ENCODE results near the gene FCN3. TPM values are rescaled to one million over a fixed set of nuclear protein-coding genes. Genes with fewer than 3 reads are reported as not detected.

FCN3 gene
- total RNA-seq, 4 donors from 2014 or later, result 3.0 to 4.7 (median 4.3) TPM

DNA sequence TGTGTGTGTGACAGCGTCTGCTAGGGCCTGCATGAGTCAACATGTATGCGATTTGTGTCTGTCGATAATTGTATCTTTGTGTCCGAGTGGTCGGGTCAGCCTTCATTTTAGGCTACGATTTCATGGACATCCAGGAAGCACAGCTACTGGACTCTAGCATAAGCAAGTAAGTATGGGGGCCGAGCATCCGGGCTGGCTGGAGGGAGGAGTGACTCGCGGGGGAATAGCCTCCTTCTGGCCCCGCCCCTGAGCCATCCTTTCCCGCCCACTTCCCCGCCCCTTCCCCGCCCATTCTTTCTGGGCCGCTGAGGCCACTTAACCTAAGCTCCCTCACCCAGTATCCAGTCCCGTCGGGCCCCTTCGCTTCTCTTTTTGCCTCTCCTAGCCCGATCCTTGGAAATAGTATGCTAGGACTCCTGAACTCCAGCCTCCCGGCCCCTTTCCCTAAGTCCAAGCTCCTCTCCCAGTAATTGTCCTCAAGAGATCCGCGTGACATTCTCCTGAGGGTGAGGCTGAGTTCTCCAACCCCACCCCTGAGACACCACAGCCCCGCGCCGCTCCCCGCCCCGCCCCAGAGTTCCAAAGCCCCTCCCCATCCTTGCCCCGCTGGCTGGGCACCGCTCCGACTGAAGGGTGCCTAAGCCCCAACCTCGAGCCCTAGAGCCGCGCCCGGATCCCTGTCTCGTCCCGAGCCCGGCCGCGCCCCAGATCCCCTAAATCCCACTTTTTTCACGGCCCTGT lies 9.1 kb downstream of the FCN3 start:
- DNase-seq, result peak; percentile 58
- Histone ChIP-seq H3K27ac (peak overlapping the region; percentile 96 to 100 (median 100)), H3K4me3 (peak overlapping the region; percentile 52 to 97 (median 78)), H3K27me3 (no peaks in the 10 kb centered on the region), H3K4me1 (peaks cover 44 to 68% (median 53%) of the 10 kb centered on the region in 3 donors), H3K9me3 (no peaks in the 10 kb centered on the region), H3K36me3 (peaks cover 34 to 45% (median 43%) of the 10 kb centered on the region in 3 donors)
- intact Hi-C loops (cut with DNase I), result no loop called here
- WGBS, 2 donors, result 1% methylated on average over 32 to 33 of the region's 40 CpGs
- TF ChIP-seq CTCF (IDR thresholded peaks at IDR 0.05) (peak in 1 of 6 experiments; percentile 4), POLR2A (IDR thresholded peaks at IDR 0.05) (peak in 2 of 4 donors; percentile 72 to 73)

DNA sequence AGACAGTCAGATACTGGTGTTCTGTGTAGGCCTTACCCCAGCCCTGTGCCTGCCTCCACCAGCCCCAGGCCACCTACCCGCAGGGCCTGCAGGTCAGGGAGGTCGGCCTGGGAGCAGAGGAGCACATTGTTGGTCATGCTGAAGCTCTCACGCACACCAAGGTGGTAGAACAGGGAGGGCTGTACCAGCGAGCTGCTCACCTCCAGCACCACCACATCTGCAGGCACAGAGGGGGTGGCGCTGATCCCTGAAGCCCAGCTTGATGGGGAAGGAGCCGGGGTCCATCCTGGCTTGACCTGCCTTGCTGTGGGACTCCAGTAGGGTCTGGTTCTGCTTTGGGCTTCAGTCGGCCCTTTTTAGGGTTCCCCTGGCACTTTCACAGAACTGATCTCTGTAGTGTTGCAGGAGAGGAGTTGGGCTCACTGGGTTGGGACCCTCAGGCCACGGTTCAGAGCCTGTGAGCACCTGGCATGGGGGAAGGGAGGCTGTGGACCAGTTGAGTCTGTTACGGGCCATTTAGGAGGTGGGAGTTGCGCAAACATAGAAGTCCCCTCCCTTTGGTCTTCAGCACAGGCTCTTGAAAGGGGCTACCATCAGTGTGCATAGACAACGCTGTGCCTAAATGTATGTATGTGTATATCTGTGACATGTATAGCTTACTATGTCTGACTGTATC lies 9.8 kb downstream of the FCN3 start:
- H3K9me3 ChIP-seq, result no peaks in the 10 kb centered on the region
- intact Hi-C loops (cut with DNase I), result no loop called here
- H3K4me3 ChIP-seq, result peak overlapping the region; percentile 52 to 97 (median 78)
- peak overlapping the region; percentile 96 to 100 (median 100) for H3K27ac ChIP-seq
- H3K36me3 ChIP-seq, result peaks cover 36 to 52% (median 48%) of the 10 kb centered on the region in 3 donors
- DNase-seq, result no peak
- no peak for TF ChIP-seq CTCF (IDR thresholded peaks at IDR 0.05)
- no peak for TF ChIP-seq POLR2A (IDR thresholded peaks at IDR 0.05)
- peaks cover 40 to 69% (median 49%) of the 10 kb centered on the region in 3 donors for H3K4me1 ChIP-seq
- no peaks in the 10 kb centered on the region for H3K27me3 ChIP-seq
- 40 to 56% methylated on average over 4 to 5 of the region's 11 CpGs for WGBS, 2 donors

- Histone ChIP-seq H3K9me3 (no peaks in the 10 kb centered on the region), H3K4me3 (peak overlapping the region in 3 of 4 donors; percentile 67 to 97 (median 88)), H3K36me3 (peaks cover 44 to 60% (median 52%) of the 10 kb centered on the region in 3 donors), H3K4me1 (peaks cover 34 to 69% (median 41%) of the 10 kb centered on the region in 3 donors), H3K27me3 (no peaks in the 10 kb centered on the region), H3K27ac (peak overlapping the region; percentile 96 to 100 (median 100))
- DNase-seq, result no peak
- WGBS, 2 donors, result 78 to 82% methylated on average over 4 to 11 of the region's 26 CpGs
- intact Hi-C loops (cut with DNase I), result no loop called here
- no peak for TF ChIP-seq POLR2A (IDR thresholded peaks at IDR 0.05)
- no peak for TF ChIP-seq CTCF (IDR thresholded peaks at IDR 0.05)
Measured at GRCh38 chr1:27363766-27364695, 10.6 kb downstream of the FCN3 start.

GRCh38 chr1:27361553-27361952 lies 13.1 kb downstream of the FCN3 start:
- WGBS, 2 donors, result 80 to 100% methylated on average over 2 to 4 of the region's 8 CpGs
- H3K27ac ChIP-seq, result no peak overlapping the region
- intact Hi-C loops (cut with DNase I), result no loop called here
- peaks cover 64 to 85% (median 73%) of the 10 kb centered on the region in 3 donors for H3K36me3 ChIP-seq
- peaks cover 27 to 69% (median 37%) of the 10 kb centered on the region in 3 donors for H3K4me1 ChIP-seq
- H3K27me3 ChIP-seq, result no peaks in the 10 kb centered on the region
- TF ChIP-seq POLR2A (IDR thresholded peaks at IDR 0.05) (no peak), CTCF (IDR thresholded peaks at IDR 0.05) (no peak)
- no peak overlapping the region for H3K4me3 ChIP-seq
- no peaks in the 10 kb centered on the region for H3K9me3 ChIP-seq
- no peak for DNase-seq
